SK-N-MC (cell line): ENCODE measurements around the gene GNG4.
"Not testable (repeated sequence)": the region's sequence is repeated elsewhere in the genome, so short reads cannot be mapped to it uniquely, and the experiment has no call there.

Experiments used
- DNase-seq: peaks from one replicate; pipeline ENCODE4 v3.0.0-alpha.2; 2011; ENCODE audit warnings: low read depth, low spot score
- H3K27ac ChIP-seq: fragments of 200-600 bp; sonication (generic); 2 replicates; pipeline ENCODE4 v1.5.1; 2016; ENCODE audit warnings: mixed run types
- H3K36me3 ChIP-seq: fragments of 200-600 bp; sonication (generic); 2 replicates; pipeline ENCODE4 v1.6.1; 2017; ENCODE audit warnings: antibody characterized with exemption, low read length, mixed read lengths; ENCODE audit not compliant: insufficient read depth
- H3K4me3 ChIP-seq: fragments of 200-600 bp; sonication (generic); 2 replicates; pipeline ENCODE4 v1.5.1; 2016
- H3K9ac ChIP-seq: fragments of 200-600 bp; sonication (generic); 2 replicates; pipeline ENCODE4 v1.8.0; 2017; ENCODE audit warnings: mixed run types, mixed read lengths; ENCODE audit not compliant: insufficient read length
- H3K9me3 ChIP-seq: fragments of 200-600 bp; sonication (generic); 2 replicates; pipeline ENCODE4 v1.6.1; 2017; ENCODE audit warnings: low read depth, mild to moderate bottlenecking, antibody characterized with exemption, low read length, moderate library complexity, mixed read lengths
- EZH2 ChIP-seq: fragments of 200-600 bp; sonication (generic); IDR thresholded peaks from one replicate; pipeline ENCODE4 v1.6.1; 2017; ENCODE audit warnings: antibody characterized with exemption
- FOXP2 ChIP-seq: optimal IDR thresholded peaks from 2 replicates; pipeline ENCODE3; 2011; ENCODE audit warnings: mild to moderate bottlenecking, moderate library complexity; ENCODE audit not compliant: insufficient read depth; ENCODE audit errors: extremely low read length, control extremely low read depth
- POLR2AphosphoS5 ChIP-seq: IDR thresholded peaks from 2 replicates; pipeline ENCODE4 v1.6.1; 2012; ENCODE audit warnings: mild to moderate bottlenecking, low read depth, low read length, borderline replicate concordance

The GNG4 gene

DNA sequence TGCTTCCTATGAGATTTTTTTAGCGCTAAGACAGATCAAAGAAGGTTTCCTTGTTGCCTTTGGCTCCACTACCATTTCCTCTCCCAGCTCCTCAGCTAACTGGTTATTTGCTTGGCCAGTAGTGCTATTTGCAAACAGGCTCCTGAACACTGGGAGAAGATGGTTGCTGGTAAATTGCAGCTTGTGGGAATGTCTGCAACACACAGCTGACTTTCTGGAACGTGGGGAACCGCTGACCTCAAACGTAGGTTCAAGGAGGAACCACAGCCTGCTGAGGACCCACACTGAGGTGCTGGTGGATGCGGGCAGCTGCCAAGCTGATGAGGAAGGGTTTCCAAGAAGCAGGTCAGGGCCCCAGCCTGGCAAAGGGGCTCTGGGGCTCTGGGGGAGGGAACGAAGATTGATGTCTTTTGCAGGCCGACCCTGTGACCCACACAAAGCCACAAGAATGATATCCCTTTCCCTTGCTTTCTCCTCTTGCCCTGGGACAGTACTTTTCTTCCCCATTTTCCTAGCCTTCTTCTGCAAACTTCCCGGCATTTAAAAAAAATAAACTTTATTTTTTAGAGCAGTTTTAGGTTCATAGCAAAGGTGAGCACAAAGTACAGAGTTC lies 24.8 kb downstream of the GNG4 start:
- no peaks in the 10 kb centered on the region for H3K9me3 ChIP-seq
- TF ChIP-seq EZH2 (no peak), POLR2AphosphoS5 (no peak), FOXP2 (no peak)
- no peak overlapping the region for H3K9ac ChIP-seq
- no peaks in the 10 kb centered on the region for H3K36me3 ChIP-seq
- no peak overlapping the region for H3K4me3 ChIP-seq
- no peak for DNase-seq
- H3K27ac ChIP-seq: no peak overlapping the region

DNA sequence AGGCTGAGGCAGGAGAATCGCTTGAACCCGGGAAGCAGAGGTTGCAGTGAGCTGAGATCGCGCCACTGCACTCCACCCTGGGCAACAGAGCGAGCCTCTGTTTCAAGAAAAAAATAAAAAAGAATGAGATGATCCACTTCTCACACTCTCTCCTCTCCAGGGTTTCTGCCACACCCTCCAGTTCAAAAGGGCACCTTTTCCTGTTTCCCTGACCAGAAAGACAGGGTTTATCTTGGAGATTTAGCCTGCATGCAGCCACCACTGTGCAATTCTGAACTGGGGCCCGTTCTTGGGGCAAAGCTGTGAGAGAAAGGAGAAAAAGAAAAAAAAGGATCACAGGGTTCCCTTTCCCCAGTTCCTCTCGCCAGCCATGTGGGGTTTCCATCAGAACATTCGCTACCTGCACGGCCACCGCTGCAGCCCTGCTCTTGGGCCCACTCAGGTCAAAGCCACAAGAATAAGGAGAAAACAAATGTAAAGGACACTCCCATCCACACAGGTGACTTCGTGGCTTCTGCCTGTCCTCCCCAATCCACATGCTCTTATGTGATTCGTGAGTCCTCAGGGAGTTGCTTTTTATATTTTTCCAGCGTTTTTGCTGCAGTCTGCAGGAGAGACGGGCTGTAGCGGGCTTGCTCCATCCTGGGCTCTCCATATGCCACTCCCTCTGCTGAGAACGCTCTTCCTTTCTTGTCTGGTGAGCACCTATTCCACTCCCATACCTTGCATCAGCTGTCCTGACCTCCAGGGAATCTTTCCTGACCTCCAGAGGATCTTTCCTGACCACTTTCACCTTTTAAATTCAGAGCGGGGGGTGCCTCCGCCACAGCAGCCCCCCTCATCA lies 26.4 kb downstream of the GNG4 start:
- DNase-seq: no peak
- no peaks in the 10 kb centered on the region for H3K9me3 ChIP-seq
- H3K4me3 ChIP-seq: no peak overlapping the region
- H3K36me3 ChIP-seq: no peaks in the 10 kb centered on the region
- no peak overlapping the region for H3K9ac ChIP-seq
- TF ChIP-seq FOXP2: no peak
- no peak for TF ChIP-seq POLR2AphosphoS5
- no peak for TF ChIP-seq EZH2
- H3K27ac ChIP-seq: no peak overlapping the region

DNA sequence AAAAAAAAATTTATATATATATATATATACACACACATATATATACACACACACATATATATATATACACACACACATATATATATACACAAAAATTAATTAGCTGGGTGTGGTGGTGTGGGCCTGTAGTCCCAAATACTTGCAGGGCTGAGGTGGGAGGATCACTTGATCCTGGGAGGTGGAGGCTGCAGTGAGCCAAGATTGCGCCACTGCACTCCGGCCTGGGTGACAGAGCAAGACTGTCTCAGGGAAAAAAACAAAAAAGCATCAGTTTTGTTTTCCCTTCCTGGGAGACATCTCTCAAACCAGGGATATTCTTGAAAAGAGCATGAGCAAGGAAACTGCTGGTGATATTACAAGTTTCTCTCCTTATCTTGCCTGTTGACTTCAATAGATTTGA lies 30.4 kb downstream of the GNG4 start:
- not testable (repeated sequence) for H3K36me3 ChIP-seq, H3K4me3 ChIP-seq, H3K9me3 ChIP-seq, H3K9ac ChIP-seq, H3K27ac ChIP-seq, DNase-seq

DNA sequence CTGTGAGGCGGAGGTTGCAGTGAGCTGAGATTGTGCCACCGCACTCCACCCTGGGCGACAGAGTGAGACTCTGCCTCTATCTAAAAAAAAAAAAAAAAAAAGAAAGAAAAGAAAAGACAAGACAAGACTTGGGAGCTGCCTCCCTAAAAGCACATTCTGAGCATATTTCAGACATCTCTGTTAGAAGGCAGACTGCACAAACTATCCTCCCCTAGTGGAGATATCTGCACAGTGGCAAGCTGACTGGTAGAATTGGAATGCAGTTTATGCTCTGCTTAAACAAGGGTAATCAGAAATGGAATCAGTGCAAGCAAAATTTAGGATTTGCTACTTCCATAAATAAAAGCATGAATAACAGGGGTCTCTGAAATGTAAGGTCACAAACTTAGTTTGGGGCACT lies 31.8 kb downstream of the GNG4 start:
- Histone ChIP-seq H3K9me3 (no peaks in the 10 kb centered on the region), H3K27ac (no peak overlapping the region), H3K36me3 (no peaks in the 10 kb centered on the region), H3K4me3 (no peak overlapping the region), H3K9ac (no peak overlapping the region)
- TF ChIP-seq POLR2AphosphoS5: no peak
- TF ChIP-seq FOXP2: no peak
- no peak for TF ChIP-seq EZH2
- DNase-seq: no peak

DNA sequence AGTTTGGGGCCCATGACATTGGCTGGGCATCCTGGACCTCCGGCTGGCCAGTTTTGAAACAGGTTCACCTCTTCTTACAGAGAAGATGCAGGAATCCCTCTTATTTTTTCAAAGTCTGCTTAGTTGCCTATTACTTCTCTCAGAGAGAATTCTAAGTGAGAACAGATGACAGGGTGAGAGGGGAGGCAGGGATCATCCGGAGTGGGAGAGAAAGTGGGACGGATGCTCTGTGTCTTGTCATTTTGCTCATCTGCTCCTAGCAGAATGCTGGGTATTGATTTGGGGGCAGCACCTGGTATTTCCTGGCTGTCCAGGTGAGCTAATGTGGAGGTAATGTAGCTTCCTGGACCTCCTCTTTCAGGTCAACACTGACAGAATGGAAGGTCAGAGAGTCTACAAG lies 32.4 kb downstream of the GNG4 start:
- Histone ChIP-seq H3K36me3 (no peaks in the 10 kb centered on the region), H3K27ac (no peak overlapping the region), H3K9me3 (no peaks in the 10 kb centered on the region), H3K4me3 (no peak overlapping the region), H3K9ac (no peak overlapping the region)
- TF ChIP-seq EZH2 (no peak), FOXP2 (no peak), POLR2AphosphoS5 (no peak)
- no peak for DNase-seq

DNA sequence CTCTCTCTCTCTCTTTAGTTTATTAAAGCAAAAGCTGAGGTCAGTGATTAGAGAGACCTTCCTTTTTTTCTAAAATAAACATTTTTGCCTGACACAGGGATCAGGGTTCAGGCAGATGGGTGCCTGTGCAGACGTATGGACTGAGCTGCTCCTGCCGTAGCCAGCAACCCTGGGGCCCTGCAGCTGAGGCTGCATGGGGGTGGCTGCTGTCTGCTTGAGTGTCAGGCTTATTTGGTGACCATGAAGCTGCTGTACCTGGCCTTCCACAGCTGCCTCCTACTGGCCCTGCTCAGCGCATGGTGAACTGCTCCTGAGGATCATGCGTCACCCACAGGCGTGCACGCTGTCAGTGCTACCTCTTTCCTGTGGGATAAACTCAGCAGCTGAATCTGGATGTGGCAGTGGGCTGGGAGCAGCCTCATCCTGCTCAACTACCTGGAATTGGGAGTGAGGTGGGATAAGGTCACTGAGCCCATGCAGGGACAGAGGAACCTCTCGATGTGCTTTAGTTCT lies 35.1 kb downstream of the GNG4 start:
- Histone ChIP-seq H3K36me3 (no peaks in the 10 kb centered on the region), H3K9me3 (no peaks in the 10 kb centered on the region), H3K4me3 (no peak overlapping the region), H3K27ac (no peak overlapping the region), H3K9ac (no peak overlapping the region)
- TF ChIP-seq EZH2 (no peak), FOXP2 (no peak), POLR2AphosphoS5 (no peak)
- DNase-seq: no peak

DNA sequence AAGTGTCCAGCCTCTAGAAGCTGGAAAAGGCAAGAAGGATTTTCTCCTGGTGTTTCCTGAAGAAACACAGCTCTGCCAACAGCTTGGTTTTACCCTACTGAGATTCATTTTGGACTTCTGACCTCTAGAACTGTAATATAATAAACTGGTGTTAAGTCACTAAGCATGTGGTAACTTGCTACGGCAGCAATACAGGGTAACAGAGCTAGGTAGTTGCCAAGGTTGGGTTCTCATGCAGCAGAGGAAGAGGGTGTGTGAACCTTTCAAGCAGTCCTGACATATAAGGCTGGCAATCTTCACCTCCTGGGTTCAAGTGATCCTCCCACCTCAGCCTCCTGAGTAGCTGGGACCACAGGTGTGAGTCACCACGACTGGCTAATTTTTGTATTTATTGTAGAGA lies 36.0 kb downstream of the GNG4 start:
- H3K9me3 ChIP-seq: no peaks in the 10 kb centered on the region
- no peak for DNase-seq
- H3K9ac ChIP-seq: no peak overlapping the region
- no peaks in the 10 kb centered on the region for H3K36me3 ChIP-seq
- no peak for TF ChIP-seq FOXP2
- no peak for TF ChIP-seq POLR2AphosphoS5
- no peak for TF ChIP-seq EZH2
- H3K4me3 ChIP-seq: no peak overlapping the region
- no peak overlapping the region for H3K27ac ChIP-seq

DNA sequence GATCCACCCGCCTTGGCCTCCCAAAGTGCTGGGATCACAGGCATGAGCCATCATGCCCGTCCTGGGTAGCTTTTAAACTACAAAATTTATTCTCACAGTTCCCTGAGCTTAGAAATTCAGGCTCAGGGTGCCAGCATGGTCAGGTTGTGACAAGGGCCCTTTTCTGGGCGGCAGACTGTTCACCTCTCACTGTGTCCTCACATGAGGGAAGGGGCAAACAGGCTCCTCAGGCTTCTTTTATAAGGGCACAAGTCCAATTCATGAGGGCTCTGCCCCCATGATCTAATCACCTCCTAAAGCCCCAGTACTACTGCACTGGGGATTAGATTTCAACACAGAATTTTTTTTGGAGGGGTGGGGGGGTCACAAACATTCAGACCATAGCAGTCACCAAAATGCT lies 36.8 kb downstream of the GNG4 start:
- H3K27ac ChIP-seq: no peak overlapping the region
- no peaks in the 10 kb centered on the region for H3K9me3 ChIP-seq
- TF ChIP-seq FOXP2: no peak
- TF ChIP-seq POLR2AphosphoS5: no peak
- no peak for TF ChIP-seq EZH2
- no peak overlapping the region for H3K4me3 ChIP-seq
- H3K36me3 ChIP-seq: no peaks in the 10 kb centered on the region
- no peak overlapping the region for H3K9ac ChIP-seq
- no peak for DNase-seq
